ENCODE measurements around the gene ACSF3.

Gene ACSF3

DNA sequence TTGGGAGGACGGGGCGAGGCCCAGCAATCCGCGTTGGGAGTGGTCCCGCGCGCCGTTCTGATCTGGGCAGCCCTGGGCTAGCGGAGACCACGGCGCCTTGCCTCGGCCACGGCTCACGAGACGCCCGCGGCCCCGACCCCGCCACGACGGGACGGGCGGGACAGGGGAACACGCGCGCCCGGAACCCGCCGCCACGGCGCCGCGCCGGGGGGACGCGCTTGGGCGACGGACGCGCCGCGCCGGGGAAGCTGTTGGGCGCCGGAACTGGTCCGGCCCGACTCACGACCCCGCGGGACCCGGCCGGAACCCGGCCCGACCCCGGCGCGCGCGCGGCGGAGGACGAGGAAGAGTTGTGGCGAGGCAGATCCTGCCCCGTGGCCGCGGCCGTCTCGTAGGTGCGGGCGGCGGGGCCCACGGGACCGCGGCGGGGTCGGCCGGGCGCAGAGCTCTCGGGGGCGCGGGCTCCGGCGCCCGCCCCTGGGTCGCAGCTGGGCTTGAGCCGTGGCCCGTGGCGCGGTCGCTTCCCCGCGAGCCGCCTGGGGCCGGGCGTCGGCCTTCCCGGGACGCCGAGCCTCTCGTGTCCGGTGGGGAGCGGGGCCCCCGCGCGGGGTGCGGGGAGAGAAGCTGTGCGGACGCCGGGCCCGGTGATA is at the start of gene ACSF3:
TSS of gene ACSF3 (plus strand) at position 251 of the 650 bp plus-strand sequence. CDS start 6,830 bp downstream, outside the sequence.
- DNase-seq (ENCODE audit: low spot score): peak; percentile 56

DNA sequence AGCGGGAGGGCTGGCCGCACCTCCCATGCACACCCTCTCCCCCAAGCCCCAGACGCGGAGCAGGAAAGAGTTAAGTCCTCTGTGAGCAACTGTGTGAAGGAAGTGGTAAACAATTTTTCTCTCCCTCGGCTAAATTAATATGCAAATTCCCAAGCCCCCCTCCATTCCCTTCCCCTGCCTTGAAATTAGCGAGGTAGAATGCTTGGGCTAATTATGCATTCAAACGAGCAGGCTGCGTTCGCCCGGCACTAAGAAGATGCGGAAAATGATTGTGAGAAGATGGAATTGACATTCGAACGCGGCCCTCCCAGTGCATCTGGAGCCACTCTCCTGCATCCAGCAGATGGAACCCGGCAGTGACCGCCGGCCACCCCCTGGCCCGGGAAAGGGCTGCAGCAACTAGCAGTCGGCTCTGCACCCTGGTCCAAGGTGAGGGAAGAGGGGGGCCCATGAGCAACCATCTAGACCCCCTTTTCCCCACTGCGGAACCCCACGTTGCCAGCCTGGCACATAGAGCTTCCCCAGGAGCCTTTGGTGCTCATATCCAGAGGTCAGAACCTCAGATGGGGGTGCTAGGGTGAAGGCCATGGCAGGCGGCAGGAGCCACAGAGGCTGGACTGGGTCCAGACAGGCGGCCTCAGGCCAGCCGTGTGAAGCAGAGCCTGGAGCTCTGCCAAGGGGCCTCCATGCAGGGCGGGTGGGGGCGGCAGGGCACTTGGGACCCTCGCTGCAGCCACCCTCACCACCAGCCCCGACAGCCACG is 49.1 kb upstream of the ACSF3 start:
- DNase-seq (ENCODE audit: low spot score): no peak

DNA sequence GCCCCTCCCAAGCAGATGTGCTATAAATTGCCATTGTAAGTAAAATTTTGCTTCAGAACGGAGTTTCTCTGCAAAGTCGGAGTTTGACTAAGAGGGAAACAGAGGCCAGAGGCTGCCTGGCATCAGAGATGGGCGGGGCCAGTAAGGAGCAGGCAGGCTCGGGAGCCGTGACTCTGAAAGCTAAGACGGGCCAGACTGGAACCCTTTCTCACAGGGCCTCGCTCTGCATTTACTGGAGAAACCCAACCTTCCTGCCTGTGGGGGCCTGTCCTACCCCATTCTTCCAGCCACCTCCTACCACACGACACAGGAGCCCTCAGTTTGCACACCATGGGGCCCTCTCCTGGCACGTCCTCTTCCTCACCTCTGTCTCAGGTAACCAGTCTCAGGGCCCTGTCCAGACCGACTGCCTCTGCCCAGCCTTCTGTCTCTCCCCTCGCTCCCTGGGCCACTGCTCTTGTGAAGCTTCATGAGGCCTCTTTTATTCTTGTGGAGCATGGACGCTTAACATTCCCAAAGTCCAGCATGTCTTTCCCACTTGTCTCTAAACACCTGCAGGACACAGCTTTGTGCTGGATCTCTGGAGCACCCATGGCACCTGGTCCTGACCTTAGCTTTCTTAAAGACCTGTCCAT is 48.4 kb upstream of the ACSF3 start:
- no peak for DNase-seq (ENCODE audit: low spot score)

DNA sequence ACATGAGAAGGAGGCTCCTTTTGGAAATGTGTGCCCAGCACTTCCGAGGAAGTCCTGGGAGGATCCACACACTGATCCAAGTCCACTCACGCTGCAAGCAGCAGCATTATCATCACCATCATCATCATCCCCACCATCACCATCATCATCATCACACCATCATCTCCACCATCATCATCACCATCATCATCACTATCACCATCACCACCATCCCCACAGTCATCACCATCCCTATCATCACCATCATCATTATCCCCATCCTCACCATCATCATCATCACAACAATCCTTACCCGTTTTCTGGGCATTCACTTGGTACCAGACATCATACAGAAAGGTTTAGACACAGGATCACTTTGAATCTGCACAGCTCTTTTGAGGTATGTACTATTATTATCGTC is 47.8 kb upstream of the ACSF3 start:
- DNase-seq (ENCODE audit: low spot score): no peak

DNA sequence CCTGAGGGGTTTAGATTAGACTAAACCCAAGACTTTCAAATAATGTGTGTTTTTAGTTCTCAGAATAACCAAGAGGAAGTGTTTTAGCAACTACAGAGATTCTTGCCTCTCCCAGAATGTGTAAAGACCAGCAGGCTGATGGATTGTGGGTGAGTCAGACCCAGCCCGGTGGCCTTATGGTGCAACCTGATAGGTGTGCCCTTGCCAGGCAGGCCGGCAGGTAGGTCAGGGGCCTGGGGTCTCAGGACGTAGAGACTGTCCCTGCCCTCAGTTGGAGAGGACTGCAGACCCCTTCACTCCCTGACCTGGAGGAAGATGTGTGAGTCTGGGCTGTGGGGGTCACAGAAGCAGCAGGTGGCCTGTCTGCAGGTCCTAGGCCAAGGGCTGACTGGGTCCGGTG is 47.2 kb upstream of the ACSF3 start:
- no peak for DNase-seq (ENCODE audit: low spot score)

DNA sequence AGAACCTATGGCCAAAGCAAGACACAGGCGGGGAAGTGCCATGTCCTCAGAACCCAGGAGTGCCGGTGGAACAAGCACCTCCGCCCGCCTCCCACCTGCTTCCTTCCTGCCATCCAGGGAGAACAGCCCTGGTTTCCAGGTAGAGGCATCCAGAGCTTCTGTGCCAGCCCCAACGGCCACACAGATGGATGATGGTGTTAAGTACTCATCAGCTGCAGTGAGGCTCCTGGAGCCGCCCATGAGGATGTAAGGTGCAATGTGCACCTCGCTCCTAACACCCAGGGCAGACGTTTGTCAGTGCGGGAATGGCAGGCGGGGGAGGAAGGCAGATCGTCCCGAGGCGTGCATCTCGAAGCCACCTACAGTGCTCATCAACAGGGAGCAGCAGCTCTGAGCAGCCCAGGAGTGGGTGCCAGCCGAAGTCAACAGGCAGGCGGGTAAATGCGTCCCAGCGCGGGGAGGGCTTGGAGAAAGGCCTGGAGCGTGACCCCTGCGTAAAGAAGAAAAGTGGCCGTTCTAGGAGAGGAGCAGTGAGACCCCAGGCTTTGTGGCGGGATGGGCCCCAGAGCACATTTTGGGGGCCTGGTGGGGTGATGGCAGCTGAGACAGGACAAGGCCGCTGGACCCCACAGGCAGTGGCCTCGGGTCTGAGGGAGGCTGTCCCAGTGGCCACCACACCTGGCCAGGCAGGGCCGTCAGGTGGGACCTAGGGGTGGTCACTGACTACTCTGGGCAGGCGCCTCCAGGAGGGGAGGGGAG is 46.1 kb upstream of the ACSF3 start:
- DNase-seq (ENCODE audit: low spot score): no peak

DNA sequence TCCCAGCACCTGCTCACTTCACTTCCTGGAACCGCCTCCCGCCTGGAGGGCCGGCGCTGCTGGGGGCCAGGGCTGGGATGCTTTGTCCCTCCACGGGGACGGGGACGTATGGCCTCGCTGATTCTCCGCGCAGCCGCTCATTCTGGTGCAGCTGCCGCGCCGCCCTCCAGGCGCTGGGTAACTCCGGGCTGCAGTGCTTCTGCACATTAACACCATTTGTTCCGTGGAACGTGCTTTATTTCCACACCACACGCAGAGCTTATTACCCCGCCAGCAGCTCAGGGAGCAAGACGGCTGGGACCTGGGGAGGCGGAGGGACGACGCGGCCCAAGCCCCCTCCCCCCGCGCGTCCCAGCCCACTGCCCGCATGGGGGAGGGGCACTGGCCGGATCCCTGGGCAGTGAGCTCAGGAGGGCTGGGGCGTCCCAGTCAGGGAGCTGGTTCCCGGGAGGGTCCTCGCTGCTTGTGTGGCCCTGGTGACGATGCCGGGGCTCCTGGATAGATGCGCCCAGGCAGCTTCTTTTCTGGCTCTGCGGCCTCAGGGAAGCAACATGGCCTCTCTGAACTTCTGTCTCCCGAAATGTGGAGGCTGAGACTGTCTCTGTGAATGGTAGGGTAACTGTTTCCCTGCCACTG is 45.4 kb upstream of the ACSF3 start:
- no peak for DNase-seq (ENCODE audit: low spot score)

DNA sequence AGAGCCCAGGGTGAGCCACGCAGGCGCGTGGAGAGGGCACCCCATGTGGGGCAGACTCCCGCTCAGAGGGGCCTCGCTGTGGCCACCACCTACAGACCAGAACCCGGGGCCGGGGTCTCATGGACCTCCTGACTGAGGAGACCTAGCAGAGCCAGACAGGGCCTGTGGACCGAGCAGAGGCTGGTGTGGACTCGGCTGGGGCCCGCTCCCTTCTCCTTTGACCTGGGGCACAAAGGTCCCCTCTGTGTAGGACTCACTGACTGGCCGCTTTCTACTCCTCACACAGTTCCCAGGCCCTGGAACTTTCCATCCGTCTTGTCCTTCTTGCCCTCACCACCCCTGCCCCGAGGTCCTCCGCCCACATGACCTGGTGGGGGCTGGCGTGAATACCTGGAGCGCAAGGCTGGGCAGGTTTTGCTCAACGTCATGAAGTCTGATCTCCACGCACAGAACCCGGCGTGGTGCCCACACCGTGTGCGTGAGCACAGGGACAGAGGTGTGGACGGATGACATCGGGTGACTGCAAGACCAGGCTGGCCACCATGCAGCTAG is 44.7 kb upstream of the ACSF3 start:
- DNase-seq (ENCODE audit: low spot score): no peak

DNA sequence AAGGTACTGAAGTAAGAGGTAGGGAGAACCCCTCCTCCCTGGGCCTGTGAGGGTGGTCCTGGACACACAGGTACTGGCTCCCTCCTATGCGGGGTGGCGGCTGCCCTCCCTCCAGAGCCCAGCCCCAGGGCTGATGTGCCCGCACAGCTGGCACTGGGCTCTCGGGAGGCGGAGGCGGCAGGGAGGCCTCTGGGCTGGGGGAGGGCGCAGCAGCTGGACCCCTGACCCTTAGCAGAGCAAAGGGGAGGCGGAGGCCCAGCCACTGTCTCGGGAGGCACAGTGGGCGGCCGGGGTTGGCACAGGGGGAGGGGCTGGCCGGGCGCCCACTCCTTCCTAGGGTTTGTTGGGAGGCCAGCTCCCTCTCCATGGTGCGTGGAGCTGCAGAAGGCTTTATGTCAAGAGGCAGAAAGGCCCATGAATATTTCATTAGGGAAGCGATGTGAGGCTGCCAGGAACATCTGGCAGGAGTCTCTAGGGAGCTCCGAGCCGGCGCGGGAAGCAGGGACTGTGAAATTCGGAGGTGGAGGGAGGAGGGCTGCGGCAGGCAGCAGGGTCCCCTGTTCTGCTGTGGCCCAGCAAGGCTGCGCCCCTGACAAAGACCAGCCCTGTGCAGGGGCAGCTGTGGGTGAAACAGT is 44.1 kb upstream of the ACSF3 start:
- DNase-seq (ENCODE audit: low spot score): no peak

DNA sequence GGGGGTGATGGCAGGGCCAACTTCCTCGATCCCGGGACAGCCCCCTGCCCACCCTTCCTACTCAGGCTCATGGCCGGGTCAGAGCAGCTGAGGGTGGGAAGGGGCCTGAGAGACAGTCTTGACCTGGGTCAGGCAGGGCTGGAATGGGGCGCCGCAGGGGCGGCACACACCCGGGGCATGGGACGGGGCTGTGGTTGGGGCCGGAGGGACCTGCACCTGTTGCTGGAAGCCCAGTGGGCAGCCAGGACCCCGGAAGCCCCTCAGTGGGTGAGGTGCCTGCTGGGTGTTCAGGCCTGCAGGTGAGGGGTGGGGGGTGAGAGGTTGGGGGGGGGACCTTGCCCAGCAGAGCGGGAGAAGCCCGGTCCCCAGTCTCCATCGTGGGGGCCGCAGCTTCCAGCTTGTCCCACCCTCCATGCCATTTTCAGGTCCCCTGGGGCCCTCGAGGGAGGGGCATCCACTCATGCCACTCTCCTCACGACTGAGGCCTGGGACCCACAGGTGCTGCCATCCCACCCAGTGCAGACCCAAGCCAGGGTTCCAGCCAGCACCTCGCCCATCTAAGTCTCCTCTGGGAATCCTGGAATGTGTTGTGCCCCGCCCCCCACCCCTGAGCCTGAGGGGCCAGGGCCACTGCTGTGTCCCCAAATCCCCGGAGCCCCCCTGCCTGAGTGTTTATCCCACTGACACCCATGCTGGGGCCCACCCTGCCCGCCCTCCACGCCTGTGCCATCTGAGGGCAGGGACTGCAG is 43.4 kb upstream of the ACSF3 start:
- no peak for DNase-seq (ENCODE audit: low spot score)

DNA sequence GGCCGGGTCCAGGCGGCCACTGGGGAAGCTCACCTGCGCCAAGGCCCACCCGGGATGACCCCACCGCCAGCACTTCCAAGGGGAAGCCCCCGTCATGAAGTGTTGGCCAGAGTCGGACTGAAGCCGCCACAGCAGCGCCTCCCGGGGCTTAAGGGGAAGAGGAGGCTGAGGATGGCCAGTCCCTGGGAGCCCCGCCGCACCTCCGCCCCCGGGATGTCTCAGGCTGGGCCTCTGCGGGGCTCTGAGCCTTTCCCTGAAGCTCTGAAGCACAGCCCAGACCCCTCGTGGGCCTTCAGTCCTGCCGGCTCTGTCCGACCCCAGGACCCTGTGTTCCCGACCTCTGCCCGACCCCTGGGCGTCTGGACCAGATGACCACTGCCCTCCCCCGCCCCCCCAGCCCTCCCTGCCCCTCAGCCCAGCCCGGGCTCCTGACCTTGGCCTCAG is 42.8 kb upstream of the ACSF3 start:
- no peak for DNase-seq (ENCODE audit: low spot score)

DNA sequence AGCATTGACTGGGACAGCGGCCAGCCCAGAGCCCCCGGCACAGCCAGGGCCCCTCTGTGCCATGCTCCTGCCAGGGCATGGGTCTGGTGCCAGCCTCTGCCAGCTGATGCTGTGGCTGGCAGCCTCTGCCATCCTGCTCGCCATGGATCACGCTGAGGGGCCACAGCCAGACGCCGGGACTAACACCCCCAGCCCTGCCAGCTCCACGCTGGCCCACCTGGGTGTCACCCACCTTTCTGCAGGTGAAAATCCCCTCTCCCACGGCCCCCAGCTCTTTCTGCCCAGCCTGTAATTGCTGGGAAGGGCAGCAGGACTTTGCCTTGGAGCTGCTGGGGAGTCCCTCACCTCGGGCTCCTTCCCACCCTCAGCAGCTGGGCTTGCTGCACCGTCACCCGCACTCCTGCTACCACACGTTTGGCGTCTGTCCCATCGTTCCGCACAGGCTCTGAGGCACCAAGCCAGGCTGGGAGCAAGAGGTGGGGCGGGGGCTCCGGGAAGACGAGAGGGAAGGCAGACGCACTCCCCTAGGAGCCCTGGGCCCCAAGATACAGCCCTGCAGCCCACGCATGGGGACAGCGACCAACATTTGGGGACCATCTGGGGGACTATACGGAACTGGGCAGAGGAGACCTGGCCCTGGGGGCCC is 42.0 kb upstream of the ACSF3 start:
- no peak for DNase-seq (ENCODE audit: low spot score)

DNA sequence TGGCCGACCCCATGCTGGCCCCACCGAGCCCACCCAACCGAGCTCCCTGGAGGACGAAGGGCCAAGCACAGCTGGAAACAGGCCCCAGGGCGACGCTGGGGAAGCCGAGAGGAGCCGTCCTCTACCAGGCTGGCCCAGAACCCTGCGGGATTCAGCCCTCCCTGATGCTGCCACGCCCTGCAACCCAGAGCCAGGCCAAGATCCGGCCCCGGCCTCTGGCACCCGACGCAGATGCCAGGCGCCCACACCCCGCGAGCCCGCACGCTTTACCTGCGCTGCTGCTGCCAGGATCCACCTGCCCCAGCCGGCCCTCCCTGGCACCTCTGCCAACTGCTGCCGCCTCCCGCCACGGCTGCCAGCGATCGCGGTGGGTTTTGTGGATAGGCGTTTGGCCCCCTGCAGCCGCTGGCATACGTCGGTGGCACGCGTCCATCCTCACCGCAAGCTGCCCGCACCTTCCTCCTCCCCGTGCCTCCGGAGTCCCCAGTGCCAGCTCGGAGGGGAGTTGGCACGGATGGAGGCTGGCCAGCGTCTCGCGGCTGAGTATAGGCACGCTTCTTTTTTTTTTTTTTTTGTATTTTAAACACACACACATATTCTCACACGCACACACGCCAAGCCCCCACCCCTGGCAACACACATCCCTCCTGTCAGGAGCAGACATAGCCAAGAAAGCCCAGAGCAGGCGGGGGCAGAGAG is 41.3 kb upstream of the ACSF3 start:
- DNase-seq (ENCODE audit: low spot score): peak; percentile 47

DNA sequence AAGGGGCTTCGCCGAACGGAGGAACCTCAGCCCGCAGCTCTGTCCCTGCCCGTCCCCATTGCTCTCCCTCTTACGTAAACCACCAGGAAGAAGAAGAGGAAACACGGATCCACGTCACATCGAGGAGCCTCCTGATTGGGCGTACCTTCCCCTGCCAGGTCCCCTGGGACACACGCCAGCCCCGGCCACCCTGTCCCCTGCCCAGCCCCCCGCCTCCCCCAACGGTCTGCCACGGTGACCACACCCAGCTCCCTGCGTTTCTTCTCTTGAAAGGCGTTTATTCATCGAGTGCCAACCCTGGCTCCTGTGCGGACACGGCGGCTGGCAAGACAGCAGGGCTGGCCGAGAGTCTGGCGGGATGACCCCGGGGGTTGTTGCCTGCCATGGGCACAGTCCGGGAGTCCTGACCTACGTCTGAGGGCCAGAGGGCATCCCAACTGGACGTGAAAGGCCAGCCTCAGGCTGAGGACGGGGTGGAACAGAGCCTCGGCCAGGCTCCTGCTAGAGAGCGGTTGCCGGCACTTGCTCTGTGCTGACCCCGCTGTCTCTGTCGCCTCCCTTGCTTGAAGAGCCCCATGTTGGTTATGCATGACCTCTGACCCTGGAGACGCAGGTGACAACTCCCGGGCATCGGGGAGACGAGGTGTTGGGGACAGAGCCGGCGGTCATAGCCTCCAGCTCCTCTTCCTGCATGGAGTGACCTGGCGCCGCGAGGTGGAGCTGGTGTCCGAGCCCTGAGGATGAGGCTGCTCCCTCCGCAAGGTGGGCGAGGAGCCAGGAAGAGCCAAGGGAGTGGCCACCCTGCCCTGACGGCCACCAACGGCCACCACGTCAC is 40.5 kb upstream of the ACSF3 start:
- DNase-seq (ENCODE audit: low spot score): peak; percentile 90

DNA sequence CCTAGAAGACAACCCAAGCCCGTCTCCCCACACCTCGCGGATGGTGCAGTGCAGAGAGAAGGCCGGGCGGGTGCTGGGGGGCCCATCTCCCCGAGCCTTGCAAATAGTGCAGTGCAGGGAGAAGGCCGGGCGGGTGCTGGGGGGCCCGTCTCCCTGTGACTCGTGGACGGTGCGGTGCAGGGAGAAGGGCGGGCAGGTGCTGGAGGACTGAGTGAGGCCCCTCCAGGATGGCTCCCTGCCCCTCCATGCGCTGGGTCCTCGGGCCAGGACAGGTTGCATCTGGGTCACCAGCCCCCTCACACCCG is 40.0 kb upstream of the ACSF3 start:
- no peak for DNase-seq (ENCODE audit: low spot score)

DNA sequence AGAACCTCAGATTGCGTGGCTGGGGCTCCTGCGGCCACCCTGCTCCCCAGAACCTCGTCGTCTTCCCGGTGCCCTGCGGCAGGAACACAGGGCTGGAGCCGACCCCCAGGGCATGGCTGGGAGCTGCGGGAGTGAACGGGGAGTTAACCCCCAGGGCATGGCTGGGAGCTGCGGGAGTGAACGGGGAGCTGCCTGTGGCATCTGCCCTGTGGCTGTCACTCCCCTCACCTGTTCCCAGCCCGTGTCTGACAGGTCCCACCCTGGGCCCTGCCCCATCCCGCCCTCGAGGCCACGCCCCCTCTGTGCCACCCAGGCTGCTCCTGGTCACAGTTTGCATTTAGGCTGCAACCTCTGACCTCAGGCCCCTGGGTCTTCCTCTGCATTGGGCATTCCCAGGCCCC is 39.4 kb upstream of the ACSF3 start:
- DNase-seq (ENCODE audit: low spot score): no peak

DNA sequence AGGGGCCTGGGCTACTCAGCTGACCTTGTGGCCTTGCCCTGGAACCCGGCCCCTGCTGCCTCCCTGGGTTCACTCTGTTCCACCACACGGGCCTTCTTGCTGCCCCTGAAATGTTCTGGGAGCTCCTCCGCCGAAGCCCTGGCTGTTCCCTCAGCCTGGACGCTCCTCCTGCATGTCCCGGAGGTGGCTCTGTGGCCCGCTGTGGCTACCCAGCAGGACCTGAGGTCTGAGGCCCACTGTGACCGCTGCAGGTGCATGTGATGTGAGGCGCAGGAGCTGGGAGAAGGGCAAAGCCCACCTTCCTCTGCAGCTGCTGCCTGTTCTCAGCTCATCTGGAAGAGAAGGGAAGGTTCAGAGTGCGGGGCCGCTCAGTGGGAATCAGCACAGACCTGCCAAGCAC is 38.9 kb upstream of the ACSF3 start:
- no peak for DNase-seq (ENCODE audit: low spot score)

DNA sequence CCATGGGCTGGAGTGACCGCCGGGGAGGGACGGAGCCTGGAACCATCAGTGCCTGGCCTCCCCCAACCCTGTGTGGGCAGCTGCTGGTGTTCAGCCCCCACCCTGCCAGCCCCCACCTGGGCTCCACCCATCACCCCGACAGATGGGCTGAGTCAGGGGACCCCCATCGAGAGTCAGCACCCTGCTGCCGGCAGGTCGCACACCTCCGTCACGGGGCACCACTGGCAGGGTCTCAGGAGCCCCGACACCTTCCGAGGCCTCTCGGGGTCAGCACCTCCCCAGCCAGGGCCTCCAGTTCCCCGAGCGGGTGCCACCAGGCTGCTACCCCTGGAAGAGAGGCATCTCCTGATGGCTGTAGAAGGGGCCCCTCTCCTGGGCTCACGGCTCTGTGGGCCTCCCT is 38.3 kb upstream of the ACSF3 start:
- no peak for DNase-seq (ENCODE audit: low spot score)
